B cell (primary cell): ENCODE measurements around the gene SH2D3C.

ENCODE experiments used
- CTCF ChIP-seq: fragments of 200-600 bp; IDR thresholded peaks from one replicate; pipeline ENCODE4 v1.8.0; 2022; ENCODE audit warnings: antibody characterized with exemption, mild to moderate bottlenecking
- EZH2 ChIP-seq: IDR thresholded peaks from 2 replicates; pipeline ENCODE4 v1.6.1; 2012; ENCODE audit warnings: borderline replicate concordance, low read depth, mild to moderate bottlenecking, moderate library complexity, low read length; ENCODE audit not compliant: insufficient read depth, poor library complexity, severe bottlenecking

- no peak for TF ChIP-seq CTCF
- no peak for TF ChIP-seq EZH2
Measured at GRCh38 chr9:127720865-127721227, 57.6 kb downstream of the SH2D3C start.
